Naive thymus-derived CD4-positive, alpha-beta T cell (primary cell): ENCODE measurements around the gene FEM1B. TPM values are rescaled to one million over a fixed set of nuclear protein-coding genes. Genes with fewer than 3 reads are reported as not detected.
A peak's percentile ranks its signal among the peaks of the same experiment; 100 is the strongest.

Experiments
- ATAC-seq: fragments of 150-1000 bp; cut with Tn5 transposase; 2 replicates; pipeline ENCODE4 v1.10.0; 2021; ENCODE audit warnings: mild to moderate bottlenecking, moderate library complexity
- CTCF ChIA-PET: fragments of 350-600 bp; sonication (Branson Sonifier 250); formaldehyde crosslinking; loops from one replicate; lab custom pipeline; 2021; ENCODE audit warnings: antibody characterized with exemption; lab: Charles Lee
- POLR2A ChIA-PET: fragments of 350-600 bp; sonication (Branson Sonifier 250); formaldehyde crosslinking; loops from one replicate; lab custom pipeline; 2021; ENCODE audit warnings: antibody characterized with exemption, inconsistent platforms; lab: Charles Lee
- DNase-seq, 9 donors: peaks; one replicate each; pipeline versions ENCODE4 v3.0.0 to v3.0.0-alpha.2; 2020 to 2022; ENCODE audit warnings: mixed read lengths in 1 of 9
- H3K27ac ChIP-seq: one replicate; pipeline ENCODE4 v1.7.0; 2013; ENCODE audit warnings: mild to moderate bottlenecking, low read depth, low read length, moderate library complexity
- H3K27me3 ChIP-seq, 2 donors: one replicate each; pipeline ENCODE4 v1.7.0; 2013; ENCODE audit warnings: low read length in 2 of 2, mild to moderate bottlenecking in 2 of 2, moderate library complexity in 2 of 2; ENCODE audit not compliant: control insufficient read depth in 2 of 2, insufficient read depth in 2 of 2
- H3K36me3 ChIP-seq, 3 experiments: 1 replicate in 2 of 3; 2 replicates in 1 of 3; pipeline ENCODE4 v1.7.0; 2013; ENCODE audit warnings: low read length in 3 of 3, mild to moderate bottlenecking in 3 of 3, moderate library complexity in 1 of 3; ENCODE audit not compliant: insufficient read depth in 3 of 3, control insufficient read depth in 2 of 3
- H3K4me1 ChIP-seq, 2 donors: one replicate each; pipeline ENCODE4 v1.7.0; 2013; ENCODE audit warnings: low read length in 2 of 2, mild to moderate bottlenecking in 2 of 2, moderate library complexity in 1 of 2; ENCODE audit not compliant: control insufficient read depth in 2 of 2, insufficient read depth in 2 of 2
- H3K4me3 ChIP-seq: 2 replicates; pipeline ENCODE4 v1.7.0; 2013; ENCODE audit warnings: mild to moderate bottlenecking, low read length
- H3K9me3 ChIP-seq, 3 experiments: 1 replicate in 2 of 3; 2 replicates in 1 of 3; pipeline ENCODE4 v1.7.0; 2013; ENCODE audit warnings: low read length in 3 of 3; ENCODE audit not compliant: control insufficient read depth in 2 of 3
- H3K27ac Mint-ChIP-seq, 9 donors: one replicate each; pipeline ENCODE4 v1.8.0; 2020 to 2022; ENCODE audit warnings: mixed read lengths in 9 of 9, mild to moderate bottlenecking in 8 of 9, moderate library complexity in 5 of 9, inconsistent platforms in 2 of 9
- H3K27me3 Mint-ChIP-seq, 5 donors: one replicate each; pipeline ENCODE4 v1.8.0; 2021 to 2022; ENCODE audit warnings: mixed read lengths in 5 of 5, mild to moderate bottlenecking in 1 of 5
- H3K36me3 Mint-ChIP-seq, 5 donors: one replicate each; pipeline ENCODE4 v1.8.0; 2020 to 2022; ENCODE audit warnings: mixed read lengths in 5 of 5, mild to moderate bottlenecking in 3 of 5, inconsistent platforms in 1 of 5
- H3K4me1 Mint-ChIP-seq, 7 donors: one replicate each; pipeline ENCODE4 v1.8.0; 2020 to 2022; ENCODE audit warnings: mixed read lengths in 7 of 7, mild to moderate bottlenecking in 3 of 7, inconsistent platforms in 1 of 7
- H3K4me3 Mint-ChIP-seq, 10 donors: one replicate each; pipeline ENCODE4 v1.8.0; 2020 to 2022; ENCODE audit warnings: mild to moderate bottlenecking in 10 of 10, mixed read lengths in 10 of 10, moderate library complexity in 6 of 10, inconsistent platforms in 2 of 10
- H3K9me3 Mint-ChIP-seq, 11 donors: one replicate each; pipeline ENCODE4 v1.8.0; 2020 to 2022; ENCODE audit warnings: mixed read lengths in 11 of 11, mild to moderate bottlenecking in 4 of 11, inconsistent platforms in 1 of 11, moderate library complexity in 1 of 11
- intact Hi-C, 2 donors: fragments of 100-400 bp; cut with micrococcal nuclease; formaldehyde crosslinking; loops; one replicate each; pipeline ENCODE4 v1.15.1; 2023
- polyA plus RNA-seq, 2 donors: library from polyadenylated mRNA; unstranded; fragments of 300-500 nt; fragmentation: Illumina TruSeq; gene quantifications; one replicate each; pipeline ENCODE4 v1.2.3, GENCODE V29; 2021
- total RNA-seq, 6 experiments: library from RNA in 5 of 6; stranded (reverse) in 5 of 6; gene quantifications; 1 replicate in 5 of 6; 2 replicates in 1 of 6; pipeline ENCODE4 v1.2.3 and lab custom pipeline; 2021 to 2026

The FEM1B gene
- total and polyA plus RNA-seq, 7 experiments from 2014 or later = 12.0 to 73.2 (median 58.6) TPM

- Mint-ChIP-seq H3K9me3 (no peaks in the 10 kb centered on the region), H3K4me3 (no peak overlapping the region), H3K4me1 (peaks cover 0 to 6% (median 0%) of the 10 kb centered on the region in 7 donors), H3K27ac (no peak overlapping the region), H3K27me3 (peaks cover 0 to 5% (median 0%) of the 10 kb centered on the region in 5 donors), H3K36me3 (no peaks in the 10 kb centered on the region)
- intact Hi-C loops = no loop called here
- H3K4me1 ChIP-seq = no peaks in the 10 kb centered on the region
- ChIA-PET POLR2A (no interaction called here), CTCF (no interaction called here)
- no peak for ATAC-seq
- no peaks in the 10 kb centered on the region for H3K36me3 ChIP-seq
- no peaks in the 10 kb centered on the region for H3K9me3 ChIP-seq
- no peaks in the 10 kb centered on the region for H3K27me3 ChIP-seq
- H3K27ac ChIP-seq = no peak overlapping the region
- H3K4me3 ChIP-seq = no peak overlapping the region
- DNase-seq = peak in 1 of 9 donors; percentile 1
These were observed 36.2 kb downstream of the FEM1B start for GRCh38 chr15:68313501-68314410.

- H3K27ac ChIP-seq = no peak overlapping the region
- no peak overlapping the region for H3K4me3 ChIP-seq
- no peak for ATAC-seq
- peak overlapping the region in 1 of 9 donors; percentile 47 for H3K27ac Mint-ChIP-seq
- no peaks in the 10 kb centered on the region for H3K9me3 Mint-ChIP-seq
- H3K36me3 ChIP-seq = no peaks in the 10 kb centered on the region
- H3K4me1 Mint-ChIP-seq = peaks cover 0 to 6% (median 0%) of the 10 kb centered on the region in 7 donors
- H3K36me3 Mint-ChIP-seq = no peaks in the 10 kb centered on the region
- H3K9me3 ChIP-seq = no peaks in the 10 kb centered on the region
- POLR2A ChIA-PET = no interaction called here
- intact Hi-C loops = no loop called here
- CTCF ChIA-PET = no interaction called here
- no peaks in the 10 kb centered on the region for H3K27me3 ChIP-seq
- H3K4me1 ChIP-seq = no peaks in the 10 kb centered on the region
- H3K27me3 Mint-ChIP-seq = peaks cover 0 to 5% (median 0%) of the 10 kb centered on the region in 5 donors
- H3K4me3 Mint-ChIP-seq = no peak overlapping the region
- no peak for DNase-seq
These were observed 37.0 kb downstream of the FEM1B start for GRCh38 chr15:68314563-68314962.

- no peak for ATAC-seq
- H3K36me3 Mint-ChIP-seq = no peaks in the 10 kb centered on the region
- Histone ChIP-seq H3K27me3 (no peaks in the 10 kb centered on the region), H3K4me1 (no peaks in the 10 kb centered on the region), H3K4me3 (no peak overlapping the region), H3K36me3 (no peaks in the 10 kb centered on the region), H3K27ac (no peak overlapping the region), H3K9me3 (no peaks in the 10 kb centered on the region)
- ChIA-PET POLR2A (no interaction called here), CTCF (interaction anchor here (0.6 to 2.2 kb wide), 2 partner anchors 53 to 62 kb away, joined by 3 to 7 read pairs; no protein-coding TSS in a partner anchor)
- H3K4me1 Mint-ChIP-seq = peaks cover 0 to 6% (median 0%) of the 10 kb centered on the region in 7 donors
- H3K27me3 Mint-ChIP-seq = peaks cover 0 to 5% (median 0%) of the 10 kb centered on the region in 5 donors
- no peak overlapping the region for H3K4me3 Mint-ChIP-seq
- no peak for DNase-seq
- no peaks in the 10 kb centered on the region for H3K9me3 Mint-ChIP-seq
- H3K27ac Mint-ChIP-seq = peak overlapping the region in 1 of 9 donors; percentile 59
- intact Hi-C loops = no loop called here
These were observed 37.5 kb downstream of the FEM1B start for GRCh38 chr15:68315035-68315434.

- no peak for ATAC-seq
- Mint-ChIP-seq H3K27me3 (peaks cover 0 to 5% (median 0%) of the 10 kb centered on the region in 5 donors), H3K4me3 (no peak overlapping the region), H3K4me1 (peaks cover 0 to 6% (median 0%) of the 10 kb centered on the region in 7 donors), H3K27ac (peak overlapping the region in 1 of 9 donors; percentile 59), H3K36me3 (no peaks in the 10 kb centered on the region), H3K9me3 (no peaks in the 10 kb centered on the region)
- Histone ChIP-seq H3K27ac (no peak overlapping the region), H3K4me1 (no peaks in the 10 kb centered on the region), H3K36me3 (no peaks in the 10 kb centered on the region), H3K4me3 (no peak overlapping the region), H3K27me3 (no peaks in the 10 kb centered on the region), H3K9me3 (no peaks in the 10 kb centered on the region)
- CTCF ChIA-PET = interaction anchor here (0.6 to 2.2 kb wide), 4 partner anchors 9 to 63 kb away, joined by 3 to 7 read pairs (median 4); no protein-coding TSS in a partner anchor
- intact Hi-C loops = no loop called here
- peak in 1 of 9 donors; percentile 3 for DNase-seq
- POLR2A ChIA-PET = no interaction called here
These were observed 38.0 kb downstream of the FEM1B start for GRCh38 chr15:68315495-68316031.

- no peaks in the 10 kb centered on the region for H3K36me3 Mint-ChIP-seq
- H3K4me3 Mint-ChIP-seq = no peak overlapping the region
- no peak overlapping the region for H3K27ac Mint-ChIP-seq
- Histone ChIP-seq H3K4me3 (no peak overlapping the region), H3K9me3 (no peaks in the 10 kb centered on the region), H3K27me3 (no peaks in the 10 kb centered on the region), H3K27ac (no peak overlapping the region), H3K4me1 (no peaks in the 10 kb centered on the region), H3K36me3 (no peaks in the 10 kb centered on the region)
- DNase-seq = peak in 1 of 9 donors; percentile 3
- H3K4me1 Mint-ChIP-seq = peaks cover 0 to 6% (median 0%) of the 10 kb centered on the region in 7 donors
- intact Hi-C loops = no loop called here
- POLR2A ChIA-PET = interaction anchor here (0.5 kb wide), 1 partner anchor 52 kb away, joined by 10 read pairs; no protein-coding TSS in a partner anchor
- CTCF ChIA-PET = interaction anchor here (1.0 to 2.2 kb wide), 3 partner anchors 9 to 63 kb away, joined by 3 to 7 read pairs (median 4); no protein-coding TSS in a partner anchor
- no peak for ATAC-seq
- no peaks in the 10 kb centered on the region for H3K9me3 Mint-ChIP-seq
- H3K27me3 Mint-ChIP-seq = peaks cover 0 to 5% (median 0%) of the 10 kb centered on the region in 5 donors
These were observed 38.7 kb downstream of the FEM1B start for GRCh38 chr15:68316061-68316804.

- Histone ChIP-seq H3K27ac (no peak overlapping the region), H3K36me3 (no peaks in the 10 kb centered on the region), H3K27me3 (no peaks in the 10 kb centered on the region), H3K4me3 (no peak overlapping the region), H3K9me3 (no peaks in the 10 kb centered on the region), H3K4me1 (no peaks in the 10 kb centered on the region)
- Mint-ChIP-seq H3K27me3 (peaks cover 0 to 5% (median 0%) of the 10 kb centered on the region in 5 donors), H3K4me3 (no peak overlapping the region), H3K9me3 (no peaks in the 10 kb centered on the region), H3K27ac (no peak overlapping the region), H3K4me1 (peaks cover 0 to 6% (median 0%) of the 10 kb centered on the region in 7 donors), H3K36me3 (no peaks in the 10 kb centered on the region)
- ATAC-seq (no peak), DNase-seq (no peak)
- ChIA-PET CTCF (interaction anchor here (1.6 to 2.2 kb wide), 2 partner anchors 11 to 65 kb away, joined by 4 to 7 read pairs; no protein-coding TSS in a partner anchor), POLR2A (no interaction called here)
- intact Hi-C loops = no loop called here
These were observed 39.9 kb downstream of the FEM1B start for GRCh38 chr15:68317281-68318007.
